Activated CD4-positive, CD25-positive, alpha-beta regulatory T cell treated with anti-CD3 and anti-CD28 coated beads, Interleukin-2, amount 50 U/mL, for 16 hours (primary cell): ENCODE results near the gene WDPCP.
"Not testable (repeated sequence)": the region's sequence is repeated elsewhere in the genome, so short reads cannot be mapped to it uniquely, and the experiment has no call there.

Experiments
- DNase-seq: peaks from one replicate; pipeline ENCODE4 v3.0.0-alpha.2; 2020; ENCODE audit warnings: low read depth, low spot score

Gene WDPCP

DNA sequence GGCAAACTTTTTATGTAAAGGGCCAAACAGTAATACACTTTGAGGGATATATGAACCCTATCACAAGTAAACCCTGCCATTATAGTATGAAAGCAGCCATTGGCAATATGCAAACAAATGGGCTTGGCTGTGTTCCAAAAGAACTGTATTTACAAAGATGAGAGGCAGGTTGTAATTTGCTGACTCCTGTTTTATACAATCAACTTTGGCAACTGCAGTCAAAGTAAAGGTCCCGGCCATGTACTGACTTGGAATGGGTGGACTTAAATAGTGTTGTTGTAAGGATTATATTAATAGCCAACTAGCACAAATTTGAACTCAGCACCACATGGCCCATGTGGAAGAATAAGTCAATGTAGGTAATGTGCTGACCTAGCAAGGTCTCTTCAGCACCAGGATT, 223.4 kb downstream of the WDPCP start:
- DNase-seq = no peak

DNA sequence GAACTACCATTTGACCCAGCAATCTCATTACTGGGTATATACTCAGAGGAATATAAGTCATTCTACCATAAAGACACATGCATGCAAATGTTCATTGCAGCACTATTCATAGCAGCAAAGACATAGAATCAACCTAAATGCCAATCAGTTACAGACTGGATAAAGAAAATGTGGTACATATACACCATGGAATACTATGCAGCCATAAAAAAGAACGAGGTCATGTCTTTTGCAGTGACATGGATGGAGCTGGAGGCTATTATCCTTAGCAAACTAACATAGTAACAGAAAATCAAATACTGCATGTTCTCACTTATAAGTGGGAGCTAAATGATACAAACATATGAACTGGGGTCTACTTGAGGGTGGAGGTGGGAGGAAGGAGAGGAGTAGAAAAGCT, 230.6 kb downstream of the WDPCP start:
- DNase-seq = not testable (repeated sequence)

DNA sequence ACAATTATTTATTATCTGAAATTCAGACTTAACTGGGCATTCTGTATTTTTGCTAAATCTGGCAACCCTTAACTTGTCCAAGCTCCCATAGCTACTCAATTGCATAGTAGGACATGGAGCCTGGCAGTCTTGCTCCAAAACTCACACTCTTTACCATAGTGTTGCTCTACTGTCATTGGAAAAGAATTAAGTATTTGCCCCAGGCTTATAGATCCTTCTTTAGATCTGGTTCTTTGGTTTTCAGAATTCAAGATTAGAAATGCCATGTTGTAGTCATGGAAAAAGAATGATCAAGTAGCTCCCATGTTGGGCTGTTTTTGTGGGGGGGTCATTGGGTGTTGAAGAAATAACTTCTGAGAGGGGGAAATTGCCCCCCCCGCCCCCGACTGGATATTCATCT, 240.9 kb downstream of the WDPCP start:
- DNase-seq = no peak

DNA sequence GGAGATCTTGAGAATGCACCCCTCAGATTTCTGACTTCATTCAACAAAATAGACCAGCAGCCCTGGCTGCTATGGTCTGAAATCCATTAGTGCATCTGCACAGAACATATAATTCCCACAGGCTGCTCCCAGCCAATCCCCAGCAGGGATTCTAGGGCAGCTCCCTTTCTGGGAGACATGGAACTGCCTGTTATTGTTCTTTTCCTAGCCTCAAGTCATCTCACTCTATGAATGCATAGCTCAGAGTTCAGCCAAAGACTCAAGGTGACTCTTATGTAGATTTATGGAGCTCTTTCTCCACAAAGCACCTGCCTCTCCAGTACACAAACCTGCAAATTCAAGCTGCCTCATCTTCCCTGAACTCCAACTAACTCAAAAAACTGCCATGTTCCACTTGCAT, 241.9 kb downstream of the WDPCP start:
- DNase-seq = no peak

DNA sequence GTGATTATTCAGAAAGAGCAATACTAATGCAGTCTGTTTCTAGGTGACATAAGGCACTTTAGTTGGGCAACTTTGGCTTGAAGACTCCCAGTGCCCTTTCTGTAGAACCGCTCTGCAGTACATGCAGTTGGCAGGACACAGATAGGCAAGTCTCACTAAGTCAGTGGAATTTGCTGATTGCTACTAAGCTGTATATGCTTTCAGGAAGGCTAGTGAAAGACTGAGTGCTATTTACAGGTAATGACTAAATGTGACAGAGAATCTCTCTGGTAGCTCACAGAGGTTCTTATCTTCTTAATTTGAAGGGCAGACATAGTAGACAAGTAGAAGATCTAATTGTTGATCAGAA, 243.0 kb downstream of the WDPCP start:
- no peak for DNase-seq

DNA sequence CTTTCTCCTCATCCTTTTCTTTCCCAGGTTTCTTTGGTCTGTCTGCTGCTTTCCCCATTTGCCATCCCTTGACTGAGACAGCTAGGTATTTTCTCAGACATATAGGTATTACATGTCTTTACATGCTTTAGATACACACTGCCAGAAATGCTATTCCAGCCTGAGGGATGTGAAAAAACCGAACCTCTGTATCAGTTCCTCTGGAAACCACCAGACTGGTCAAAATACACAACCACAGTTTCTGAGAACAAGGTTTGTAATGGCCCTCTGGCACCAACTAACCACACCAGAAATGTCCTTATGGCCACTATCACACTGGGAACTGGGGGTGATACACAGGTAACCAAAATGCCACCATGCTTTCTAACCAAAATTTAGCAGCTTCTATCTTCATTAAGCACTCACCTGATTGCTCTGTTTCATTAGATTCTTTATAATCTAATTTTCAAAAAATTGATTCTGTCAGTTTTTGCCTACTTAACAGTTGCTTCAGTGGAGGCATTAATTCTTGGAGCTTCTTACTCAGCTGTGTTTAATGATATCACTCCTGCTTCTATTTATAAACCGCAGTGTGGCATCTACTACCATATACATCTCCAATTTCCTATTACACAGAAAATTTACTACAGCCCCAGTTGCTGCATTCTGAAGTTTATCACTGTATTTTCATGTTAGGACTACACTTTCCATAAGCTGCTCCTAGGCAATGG, 243.5 kb downstream of the WDPCP start:
- DNase-seq = no peak

DNA sequence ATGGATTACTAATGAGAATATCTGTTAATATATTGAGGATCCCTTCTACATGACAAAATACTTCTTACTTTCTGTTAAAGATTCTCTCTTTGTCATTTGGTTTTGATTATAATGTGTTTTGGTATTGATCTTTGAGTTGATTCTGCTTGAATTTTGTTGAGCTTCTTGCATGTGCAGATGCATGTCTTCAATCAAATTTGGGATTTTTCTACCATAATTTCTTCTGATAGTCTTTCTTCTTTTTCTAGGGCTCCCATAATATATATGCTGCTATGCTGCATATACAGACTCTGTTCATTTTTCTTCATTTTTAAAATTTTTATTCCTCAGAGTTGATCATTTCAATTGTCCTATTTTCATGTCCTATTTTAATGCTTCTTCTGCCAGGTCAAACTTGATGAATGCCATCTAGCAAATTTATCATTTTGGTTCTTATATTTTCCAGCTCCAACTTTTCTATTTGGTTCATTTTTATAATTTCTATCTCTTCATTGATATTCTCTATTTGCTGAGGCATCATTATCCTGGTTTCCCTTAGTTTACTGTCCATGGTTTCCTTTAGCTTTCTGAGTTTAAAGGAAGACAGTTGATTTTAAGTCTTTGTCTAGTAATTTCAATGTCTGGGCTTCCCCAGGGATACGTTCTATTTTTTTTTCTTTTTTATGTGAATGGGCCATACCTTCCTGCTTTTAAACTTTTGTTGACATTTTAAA, 244.7 kb downstream of the WDPCP start:
- no peak for DNase-seq

DNA sequence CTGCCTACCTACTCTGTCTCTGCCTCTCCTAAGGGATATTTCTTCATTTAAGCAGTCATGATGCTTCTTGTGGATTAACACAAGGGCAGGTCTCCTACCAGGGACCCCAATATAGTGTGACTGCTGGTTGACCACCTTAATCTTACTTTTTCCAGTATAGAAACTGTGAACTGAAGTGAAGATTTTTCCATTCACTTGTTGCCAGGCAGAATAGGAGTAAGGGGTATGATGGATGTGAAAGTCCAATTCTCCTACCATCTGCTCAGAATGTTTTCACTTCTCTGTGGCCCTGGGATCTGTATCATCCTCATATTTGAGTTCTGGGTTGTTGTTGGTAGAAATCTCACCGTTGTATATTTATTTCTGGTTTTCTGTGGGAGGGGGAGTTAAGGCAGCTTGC, 247.8 kb downstream of the WDPCP start:
- no peak for DNase-seq

DNA sequence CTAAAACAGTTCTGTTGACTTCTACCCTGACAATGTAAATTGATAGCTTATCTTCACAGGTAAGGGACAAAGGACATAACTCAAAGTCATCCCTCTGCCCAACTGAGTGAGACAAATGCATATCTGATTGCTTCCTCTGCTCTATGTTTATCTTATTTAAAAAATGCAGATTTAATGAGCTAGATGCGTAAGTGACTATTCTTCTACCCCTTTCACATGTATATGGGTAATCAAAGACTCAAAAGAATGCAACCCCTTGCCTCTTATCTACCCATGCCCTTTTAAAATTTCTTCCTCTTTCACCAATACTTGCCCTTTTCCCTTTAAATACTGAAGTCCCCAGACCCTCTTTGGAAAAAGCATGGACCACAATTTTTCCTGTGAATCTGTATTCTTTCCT, 253.4 kb downstream of the WDPCP start:
- no peak for DNase-seq

DNA sequence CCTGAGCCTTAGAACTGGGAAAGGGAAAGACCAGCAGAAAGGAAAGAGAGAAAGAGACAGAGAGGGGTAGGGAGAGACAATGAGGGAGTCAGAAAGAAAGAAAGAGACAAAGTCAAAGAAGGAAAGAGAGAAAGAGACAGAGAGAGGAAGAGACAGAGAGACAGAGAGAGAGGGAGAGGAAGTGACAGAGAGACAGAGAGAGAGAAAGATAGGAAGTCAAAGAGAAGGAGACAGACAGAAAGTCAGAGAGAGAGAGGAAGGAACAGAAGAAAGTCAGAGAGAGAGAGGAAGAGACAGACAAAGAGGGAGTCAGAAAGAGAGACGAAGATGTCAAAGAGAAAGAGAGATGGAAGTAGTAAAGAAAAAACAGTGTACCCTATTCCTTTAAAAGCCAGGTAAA, 261.8 kb downstream of the WDPCP start:
- no peak for DNase-seq

DNA sequence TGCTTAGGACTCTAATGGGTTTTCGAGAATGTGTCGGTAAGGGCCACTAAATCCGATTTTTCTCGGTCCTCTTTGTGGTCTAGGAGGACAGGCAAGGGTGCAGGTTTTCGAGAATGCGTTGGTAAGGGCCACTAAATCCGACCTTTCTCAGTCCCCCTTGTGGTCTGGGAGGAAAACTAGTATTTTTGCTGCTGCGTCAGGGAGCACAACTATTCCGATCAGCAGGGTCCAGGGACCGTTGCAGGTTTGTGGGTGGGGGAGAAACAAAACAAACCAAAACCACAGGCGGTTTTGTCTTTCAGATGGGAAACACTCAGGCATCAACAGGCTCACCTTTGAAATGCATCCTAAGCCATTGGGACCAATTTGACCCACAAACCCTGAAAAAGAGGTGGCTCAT, 264.6 kb downstream of the WDPCP start:
- DNase-seq = not testable (repeated sequence)

DNA sequence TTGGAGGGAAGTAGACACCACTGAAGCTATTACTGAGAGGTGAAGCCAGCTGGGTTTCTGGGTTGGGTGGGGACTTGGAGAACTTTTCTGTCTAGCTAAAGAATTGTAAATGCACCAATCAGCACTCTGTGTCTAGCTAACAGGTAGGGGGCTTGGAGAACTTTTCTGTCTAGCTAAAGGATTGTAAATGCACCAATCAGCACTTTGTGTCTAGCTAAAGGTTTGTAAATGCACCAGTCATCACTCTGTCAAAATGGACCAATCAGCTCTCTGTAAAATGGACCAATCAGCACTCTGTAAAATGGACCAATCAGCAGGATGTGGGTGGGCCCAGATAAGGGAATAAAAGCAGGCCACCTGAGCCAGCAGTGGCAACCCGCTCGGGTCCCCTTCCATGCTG, 266.3 kb downstream of the WDPCP start:
- not testable (repeated sequence) for DNase-seq

DNA sequence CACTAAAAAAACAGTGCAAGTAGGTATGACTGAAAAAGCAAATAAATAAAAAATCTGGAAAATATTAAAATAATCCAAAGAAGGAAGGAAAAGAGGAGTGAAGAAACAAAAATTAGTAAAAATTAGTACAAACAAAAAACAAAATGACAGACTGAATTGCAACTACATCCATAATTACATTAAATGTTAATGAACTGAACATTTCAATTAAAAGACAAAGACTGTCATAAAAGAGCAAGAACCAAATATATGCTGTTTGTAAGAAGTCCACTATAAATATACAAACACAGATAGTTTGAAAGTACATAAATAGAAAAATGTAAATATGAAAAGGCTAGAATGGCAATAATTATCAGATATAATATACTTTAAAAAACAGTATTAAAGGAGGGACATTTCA, 267.6 kb downstream of the WDPCP start:
- DNase-seq = no peak

DNA sequence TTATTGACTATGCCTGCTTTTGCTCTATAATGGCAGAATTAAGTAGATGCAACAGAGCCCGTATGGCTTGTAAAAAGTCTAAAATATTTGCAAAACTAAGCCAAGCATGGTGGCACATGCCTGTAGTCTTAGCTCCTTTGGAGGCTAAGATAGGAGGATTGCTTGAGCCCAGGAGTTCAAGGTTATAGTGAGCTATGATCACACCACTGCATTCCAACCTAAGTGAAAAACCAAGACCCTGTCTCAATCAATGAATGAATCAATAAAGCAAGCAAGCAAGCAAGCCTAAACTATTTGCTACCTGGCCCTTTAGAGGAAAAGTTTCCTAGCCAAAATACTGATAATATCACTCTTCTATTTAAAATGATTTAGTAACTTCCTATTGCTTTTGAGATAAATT, 277.7 kb downstream of the WDPCP start:
- DNase-seq = no peak

DNA sequence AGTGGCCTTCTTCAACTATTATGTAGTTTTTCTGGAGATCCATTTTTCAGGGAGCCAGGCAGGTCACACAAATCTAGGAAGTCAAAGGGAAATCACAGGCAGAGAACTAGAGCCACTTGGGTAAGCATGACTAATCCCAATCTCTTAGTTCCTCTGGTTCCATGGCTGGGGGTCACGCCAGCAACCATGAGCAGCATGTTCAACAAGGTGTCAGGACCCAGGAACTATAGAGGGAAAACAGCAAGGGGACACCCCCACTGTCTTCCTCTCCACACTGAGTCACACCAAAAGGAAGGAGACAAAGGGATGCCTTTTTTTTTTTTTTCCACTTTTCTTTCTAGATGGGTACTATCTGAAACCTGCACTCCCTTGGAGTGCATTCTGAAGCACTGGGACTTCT, 286.8 kb downstream of the WDPCP start:
- no peak for DNase-seq

DNA sequence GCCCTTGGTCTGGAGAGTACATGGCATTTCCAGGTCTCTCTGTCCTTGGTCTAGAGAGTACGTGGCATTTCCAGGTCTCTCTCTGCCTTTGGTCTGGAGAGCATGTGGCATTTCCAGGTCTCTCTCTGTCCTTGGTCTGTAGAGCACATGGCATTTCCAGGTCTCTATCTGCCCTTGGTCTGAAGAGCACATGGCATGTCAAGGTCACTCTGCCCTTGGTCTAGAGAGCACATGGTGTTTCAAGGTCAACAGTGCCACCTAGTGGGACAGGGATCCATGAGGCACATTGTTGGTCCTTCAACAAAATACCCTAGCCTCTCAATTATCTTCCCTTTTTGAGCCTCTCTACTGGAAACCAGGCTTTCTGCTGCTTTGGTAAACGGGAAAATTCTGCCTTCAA, 287.4 kb downstream of the WDPCP start:
- DNase-seq = no peak

DNA sequence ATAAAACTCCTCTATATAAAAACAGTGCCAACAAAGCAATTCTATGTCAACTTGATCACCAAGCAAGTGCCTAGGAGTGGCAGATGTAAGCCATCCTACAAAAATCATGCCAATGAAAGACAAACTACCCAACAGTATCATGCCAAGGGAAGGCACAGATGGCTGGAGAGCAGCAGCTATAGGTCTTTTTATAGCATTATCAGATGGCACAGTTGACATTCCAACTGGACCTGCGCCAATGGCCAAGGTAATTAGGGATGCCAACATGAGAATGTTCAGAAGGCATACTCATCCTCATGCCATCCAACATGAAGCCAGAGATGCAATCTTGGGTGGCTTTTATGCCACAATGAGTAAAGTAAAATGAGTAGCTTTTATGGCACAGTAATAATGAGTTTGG, 300.3 kb downstream of the WDPCP start:
- no peak for DNase-seq

DNA sequence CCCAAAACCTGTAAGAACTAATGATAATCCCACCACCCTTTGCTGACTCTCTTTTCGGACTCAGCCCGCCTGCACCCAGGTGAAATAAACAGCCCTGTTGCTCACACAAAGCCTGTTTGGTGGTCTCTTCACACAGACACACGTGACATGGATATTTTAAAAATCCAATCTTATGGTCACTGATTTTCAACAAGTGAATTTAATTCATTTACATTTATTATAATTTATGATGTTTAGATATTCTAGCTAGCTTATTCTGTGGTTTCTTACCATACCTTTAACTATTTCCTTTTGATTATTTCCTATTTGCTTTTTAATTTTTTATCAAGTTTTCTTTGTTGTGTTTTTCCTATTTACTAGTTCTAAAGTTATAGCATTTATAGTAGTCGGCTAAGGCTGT, 301.8 kb downstream of the WDPCP start:
- DNase-seq = not testable (repeated sequence)

DNA sequence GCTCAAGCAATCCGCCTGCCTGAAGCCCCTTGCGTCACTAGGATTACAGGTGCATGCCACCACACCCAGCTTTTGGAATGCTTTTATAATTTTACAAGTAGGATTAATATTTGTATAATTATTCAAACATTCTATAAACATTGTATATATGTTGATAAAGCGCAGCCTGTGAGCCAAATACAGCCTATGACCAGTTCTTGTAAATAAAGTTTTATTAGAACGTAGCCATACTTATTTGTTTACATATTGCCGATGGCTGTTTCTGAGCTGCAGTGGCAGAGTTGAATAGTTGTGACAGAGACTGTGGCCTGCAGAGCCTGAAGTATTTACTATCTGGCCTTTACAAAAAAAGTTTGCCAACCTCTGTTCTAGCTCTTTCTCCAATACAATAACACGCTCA, 305.0 kb downstream of the WDPCP start:
- DNase-seq = no peak

DNA sequence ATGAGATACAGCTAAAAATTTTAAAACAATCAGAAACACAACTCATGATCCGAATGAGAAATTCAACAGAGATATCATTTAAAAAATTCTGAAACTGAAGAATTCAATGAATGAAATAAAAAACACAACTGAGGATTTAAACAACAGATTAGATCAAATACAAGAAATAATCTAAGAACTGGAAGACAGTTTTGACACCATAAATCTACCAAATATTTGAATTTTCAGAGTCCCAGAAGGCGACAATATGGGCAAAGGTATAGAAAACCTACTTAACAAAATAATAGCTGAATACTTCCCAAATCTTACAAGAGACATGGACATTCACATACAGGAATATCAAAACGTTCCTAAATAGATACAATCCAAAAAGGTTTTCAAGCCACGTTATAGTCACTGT, 315.7 kb downstream of the WDPCP start:
- DNase-seq = no peak

DNA sequence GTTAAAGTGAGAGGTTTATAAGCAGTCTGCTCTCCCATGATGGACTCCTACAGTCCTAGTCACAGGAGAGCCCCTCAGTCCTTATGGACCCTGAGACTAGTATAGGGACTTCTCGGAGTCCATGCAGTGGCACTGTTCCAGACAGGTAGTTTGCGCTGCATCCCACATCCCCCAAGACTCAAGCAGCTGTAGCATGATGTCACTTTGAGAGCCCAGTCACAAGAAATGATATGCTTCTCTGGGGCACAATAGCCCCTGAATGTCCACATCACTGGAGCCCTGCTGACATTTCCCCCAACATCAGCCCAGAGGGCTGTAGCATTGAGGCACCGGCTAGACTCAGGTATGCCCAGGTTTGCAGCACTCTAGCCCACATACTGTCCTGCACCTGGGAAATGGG, 317.6 kb downstream of the WDPCP start:
- no peak for DNase-seq

DNA sequence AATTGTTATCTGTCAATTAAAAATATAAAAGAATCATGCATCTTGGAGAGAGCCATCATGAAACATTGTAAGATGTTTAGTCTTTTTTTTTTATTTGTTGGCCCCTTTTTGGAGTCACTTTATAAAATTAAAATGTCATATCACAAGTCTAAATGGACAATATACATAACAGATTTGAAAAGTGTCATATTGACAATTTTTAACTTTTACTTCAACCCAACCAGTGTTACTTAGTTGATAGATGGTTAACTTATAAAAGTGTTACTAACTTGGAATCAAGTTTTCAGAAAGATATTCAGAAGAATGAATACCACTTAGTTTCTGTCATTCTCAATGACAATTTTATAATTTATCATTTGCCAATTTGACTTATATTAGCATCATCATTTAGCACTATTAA, 319.3 kb downstream of the WDPCP start:
- DNase-seq = no peak

DNA sequence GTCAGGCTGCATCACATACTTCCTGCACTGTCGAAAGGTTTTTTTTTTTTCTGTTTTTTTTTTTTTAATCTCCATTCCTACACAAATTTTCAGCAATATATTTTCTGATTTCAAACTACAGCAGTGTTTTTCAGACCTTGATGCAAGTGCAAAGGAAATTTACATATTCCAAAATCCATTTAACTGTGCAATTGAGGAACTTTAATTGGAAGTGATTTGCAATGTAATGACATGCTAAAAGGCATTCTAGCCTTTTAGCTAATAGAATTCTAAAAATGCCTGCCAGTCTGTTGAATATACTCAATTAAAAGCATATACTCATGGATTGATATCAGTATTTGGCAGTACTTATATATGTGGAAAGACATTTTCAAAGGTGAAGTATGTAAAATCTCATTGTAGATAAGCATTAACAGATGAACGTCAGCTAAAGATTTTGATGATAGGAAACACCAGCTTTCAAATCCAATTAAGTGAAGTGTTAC, 327.1 kb downstream of the WDPCP start:
- no peak for DNase-seq

DNA sequence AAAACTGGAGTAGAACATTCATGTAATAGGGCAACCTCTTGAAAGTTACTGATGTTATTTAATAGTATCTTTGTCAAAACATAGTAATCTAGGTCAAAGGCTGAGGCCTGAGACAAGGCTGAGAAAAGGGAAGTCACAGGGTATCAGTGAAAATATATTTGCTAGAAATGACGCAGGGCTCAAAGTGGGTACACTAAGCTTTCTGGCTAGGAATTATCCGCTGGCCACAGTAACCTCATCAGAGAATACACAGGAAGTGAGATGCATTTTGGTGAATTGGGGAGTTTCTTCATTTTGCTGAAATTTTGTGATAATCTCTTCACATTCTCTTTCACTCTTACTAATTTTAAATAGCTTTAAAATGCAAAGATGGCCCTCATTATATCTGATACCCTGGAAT, 330.8 kb downstream of the WDPCP start:
- DNase-seq = no peak
